HG03442 (cell line): ENCODE measurements around the gene EEFSEC.

ENCODE experiments used
- ATAC-seq: cut with Tn5 transposase; IDR thresholded peaks from one replicate; pipeline ENCODE4 v1.9.1; 2021; ENCODE audit warnings: mild to moderate bottlenecking, moderate library complexity; ENCODE audit not compliant: unreplicated experiment

EEFSEC gene

DNA sequence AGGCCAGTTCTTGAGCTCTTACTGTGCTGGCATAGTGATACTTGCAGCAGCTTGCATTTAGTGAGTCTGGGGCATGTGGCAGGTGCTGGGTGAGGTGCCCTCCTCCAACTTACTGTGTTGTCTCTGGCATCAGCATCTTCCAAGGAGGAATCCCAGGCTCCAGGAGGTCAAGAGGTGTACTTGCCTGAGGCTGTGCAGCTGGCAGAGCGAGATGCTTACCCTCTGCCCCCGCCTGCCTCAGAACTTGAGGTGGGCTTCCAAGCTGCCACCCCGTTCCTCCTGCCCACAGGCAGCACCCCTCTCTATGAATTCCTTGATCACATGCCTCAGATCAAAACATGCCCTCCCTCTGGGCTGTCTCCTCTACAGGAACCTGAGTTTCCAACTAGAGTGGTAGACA, 86.0 kb downstream of the EEFSEC start:
- no peak for ATAC-seq

DNA sequence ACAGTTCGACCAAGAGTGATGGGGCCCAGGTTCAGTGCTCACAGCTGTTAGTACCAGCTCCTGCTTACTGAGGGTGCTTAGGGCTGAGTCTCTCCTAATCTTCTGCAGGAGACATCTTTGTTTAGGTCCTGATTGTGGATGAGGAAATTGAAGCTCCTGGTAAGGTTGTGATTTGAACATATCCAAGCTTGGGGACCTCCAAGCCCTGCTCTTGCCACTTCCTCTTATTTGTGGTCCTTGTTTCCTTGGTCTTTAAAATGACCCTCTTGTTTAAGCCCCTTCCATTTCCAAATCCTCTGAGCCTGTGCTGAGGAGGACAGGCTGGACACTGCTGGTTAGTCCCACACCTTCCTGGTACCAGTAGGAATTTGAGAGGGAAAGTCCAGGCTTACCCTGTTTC, 87.0 kb downstream of the EEFSEC start:
- no peak for ATAC-seq

DNA sequence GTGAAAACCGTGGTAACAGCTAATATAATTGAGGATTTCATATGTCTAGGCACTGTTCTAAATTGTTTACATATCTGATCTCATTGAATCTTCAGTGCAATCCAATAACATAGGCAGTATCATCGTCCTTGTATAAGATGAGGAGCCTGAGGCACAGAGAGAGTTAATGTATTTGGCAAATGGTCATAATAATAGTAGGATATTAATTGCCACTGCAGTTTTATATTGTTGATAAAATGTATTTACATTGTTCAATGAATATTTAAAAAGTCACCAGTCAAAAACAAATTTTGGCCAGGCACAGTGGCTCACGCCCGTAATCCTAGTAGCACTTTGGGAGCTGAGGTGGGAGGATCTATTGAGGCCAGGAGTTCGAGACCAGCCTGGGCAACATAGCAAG, 88.5 kb downstream of the EEFSEC start:
- ATAC-seq: no peak

DNA sequence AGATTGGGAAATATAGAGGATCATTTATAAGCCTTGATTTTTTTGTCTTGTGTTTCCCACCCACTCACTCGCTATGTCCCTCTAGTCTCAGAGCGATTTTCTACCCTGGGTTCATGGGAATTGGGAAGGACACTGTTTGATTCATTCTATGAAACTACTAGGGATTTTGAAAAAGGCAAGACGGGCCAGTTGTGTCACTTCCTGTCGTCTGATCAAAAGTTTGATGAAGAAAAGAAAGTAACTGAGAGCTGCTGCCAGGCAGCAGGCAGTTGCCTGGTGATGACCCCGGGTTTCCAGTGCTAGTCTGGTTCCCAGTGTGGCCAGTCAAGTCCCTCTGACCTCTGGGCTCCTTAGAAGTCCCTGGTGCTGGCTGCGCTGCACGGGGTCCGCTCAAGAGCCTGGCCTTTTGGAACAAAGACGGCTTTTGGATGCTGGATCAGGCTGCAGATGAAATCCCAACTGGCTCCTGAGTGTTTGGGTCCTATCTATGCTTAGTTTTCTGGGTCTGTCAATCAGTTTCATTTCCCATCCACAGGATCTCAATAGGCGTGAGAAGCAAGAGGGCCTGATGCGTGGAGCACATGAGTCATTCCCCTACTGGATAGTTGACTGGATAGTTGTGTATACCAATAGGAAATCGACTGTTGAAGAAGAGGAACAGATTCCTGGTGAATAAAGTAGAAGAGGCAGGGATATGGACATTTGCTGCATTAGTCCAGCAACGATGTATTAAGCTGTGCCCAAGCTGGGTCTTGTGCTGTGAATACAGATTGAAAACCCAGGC, 89.7 kb downstream of the EEFSEC start:
- ATAC-seq: no peak

DNA sequence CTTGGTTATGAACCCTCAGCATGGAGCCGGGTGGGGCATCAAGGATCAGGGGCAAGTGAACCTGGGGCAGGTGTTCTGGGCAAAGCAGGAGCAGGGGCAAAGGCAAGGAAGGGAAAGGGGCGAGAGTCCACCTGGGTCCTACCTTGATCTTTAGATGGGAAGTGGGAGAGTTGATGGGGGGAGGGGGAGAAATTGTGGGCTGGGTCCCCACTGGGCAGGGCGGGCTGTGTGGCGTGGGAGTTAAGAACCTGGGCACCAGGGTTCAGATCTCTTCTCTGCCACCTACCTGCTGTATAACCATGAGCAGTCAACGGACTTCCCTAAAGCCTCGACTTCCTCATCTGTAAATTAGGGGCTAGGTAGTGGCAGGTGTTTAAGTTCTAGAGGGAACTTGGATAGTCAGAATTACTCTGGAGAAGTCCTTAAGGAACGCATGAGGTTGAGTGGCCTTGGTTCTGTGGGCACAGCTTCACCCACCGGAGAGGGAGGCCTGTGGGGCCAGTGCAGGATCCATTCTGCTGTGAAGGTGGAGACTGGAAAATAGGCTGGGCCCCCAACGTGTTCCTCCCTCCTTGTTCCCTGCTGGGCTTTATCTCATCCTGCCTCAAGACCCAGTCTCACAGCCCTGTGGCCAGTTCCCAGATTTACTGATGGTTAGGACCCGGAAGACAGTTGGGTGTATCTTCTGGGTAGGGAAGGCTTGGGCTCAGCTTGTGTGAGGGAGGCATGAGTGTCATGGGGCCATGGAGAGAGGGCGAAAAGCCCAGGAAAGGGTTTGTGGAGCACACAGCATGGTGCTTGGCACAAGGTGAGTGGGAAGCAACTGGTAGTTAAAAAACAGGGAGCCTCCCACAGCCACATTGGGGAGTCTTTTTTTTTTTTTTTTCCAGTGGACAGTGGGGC, 90.6 kb downstream of the EEFSEC start:
- ATAC-seq: no peak

DNA sequence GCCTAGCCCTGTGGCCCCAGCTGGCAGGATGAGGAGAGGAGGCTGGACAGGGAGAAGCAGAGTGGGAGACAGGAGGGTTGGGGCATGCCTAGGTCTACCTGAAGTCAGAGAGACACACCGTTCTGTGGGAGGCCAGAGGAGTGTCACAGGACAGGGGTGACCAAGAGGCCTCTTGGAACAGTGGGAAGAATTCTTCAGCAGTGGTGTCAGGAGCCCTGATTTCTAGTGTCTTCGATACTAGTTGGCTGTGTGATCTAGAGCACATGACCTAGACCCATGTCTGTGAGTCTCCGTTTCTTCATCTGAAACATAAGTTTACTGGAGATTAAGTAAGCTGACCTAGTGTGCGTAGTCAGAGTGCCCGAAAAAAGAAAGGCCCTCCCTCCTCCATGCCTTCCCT, 92.2 kb downstream of the EEFSEC start:
- no peak for ATAC-seq

DNA sequence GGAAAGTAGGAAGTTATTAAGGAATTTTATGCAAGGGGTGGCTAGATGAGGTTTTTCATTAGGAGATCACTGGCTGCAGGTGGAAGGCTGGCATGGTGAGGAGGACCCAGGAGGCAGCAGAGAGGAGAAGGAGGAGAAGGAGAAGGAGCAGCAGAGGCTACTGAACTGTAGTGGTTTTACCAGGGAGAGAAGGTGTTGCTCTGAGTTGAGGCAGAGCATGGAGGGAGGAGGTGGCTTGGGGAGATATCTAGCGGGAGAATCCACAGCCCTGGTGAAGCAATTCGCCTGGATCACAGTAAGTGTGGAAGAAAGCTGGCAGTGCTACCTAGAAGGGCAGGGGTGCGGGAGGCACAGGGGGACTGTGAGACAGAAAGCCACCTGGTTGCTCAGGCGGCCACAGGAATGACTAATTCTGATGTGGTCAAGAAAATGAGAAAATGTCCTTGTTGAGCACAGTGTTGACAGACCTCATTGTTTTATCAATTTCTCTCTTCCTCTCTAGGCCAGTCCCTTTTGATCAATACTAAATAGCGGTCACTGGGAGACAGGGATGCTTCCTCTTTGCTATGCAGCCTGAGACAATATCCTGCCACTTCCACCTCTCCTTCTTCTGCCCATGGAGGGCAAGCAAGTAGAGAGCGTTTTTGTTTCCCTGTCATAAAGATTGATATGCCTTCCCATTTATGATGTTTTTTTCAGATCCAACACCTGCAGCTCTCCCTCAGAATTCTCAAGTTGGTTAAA, 94.6 kb downstream of the EEFSEC start:
- ATAC-seq: no peak

DNA sequence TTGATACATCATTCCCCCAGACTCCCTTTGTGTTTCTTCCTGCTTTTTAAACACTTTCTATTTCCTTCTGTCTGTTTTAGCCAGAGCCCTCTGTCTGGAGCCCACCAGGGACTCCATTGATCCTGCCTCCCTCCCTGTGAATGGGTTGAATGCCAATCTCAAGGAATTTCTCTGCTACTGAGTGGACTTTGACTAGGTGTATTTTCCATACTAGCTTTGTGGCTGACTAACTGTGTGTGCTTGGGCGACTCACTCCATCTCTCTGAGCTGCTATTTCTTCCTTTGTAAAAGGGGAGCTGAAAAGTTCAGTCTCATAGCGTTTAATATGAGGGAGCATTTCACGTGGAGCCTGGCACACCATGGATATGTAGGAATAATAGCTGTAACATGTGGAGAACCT, 98.8 kb downstream of the EEFSEC start:
- ATAC-seq: no peak

DNA sequence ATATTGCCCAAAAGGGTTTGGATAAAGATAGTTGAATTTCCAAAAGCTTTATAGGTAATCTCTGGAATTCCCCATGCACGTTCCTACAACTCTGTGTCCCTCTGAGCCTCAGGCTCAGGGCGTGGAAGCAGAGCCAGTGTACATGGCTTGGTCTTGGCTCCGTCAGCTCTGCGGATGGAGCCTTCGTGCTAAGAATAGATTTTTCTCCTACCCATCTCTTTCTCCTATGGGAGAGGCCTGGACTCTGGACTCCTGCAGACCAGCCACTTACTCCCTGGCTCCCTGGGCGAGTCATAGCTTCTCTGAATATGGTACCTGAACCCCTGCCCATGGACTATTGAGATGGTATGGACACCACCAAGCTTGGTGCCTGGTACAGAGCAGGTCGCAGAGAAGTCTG, 99.9 kb downstream of the EEFSEC start:
- no peak for ATAC-seq

DNA sequence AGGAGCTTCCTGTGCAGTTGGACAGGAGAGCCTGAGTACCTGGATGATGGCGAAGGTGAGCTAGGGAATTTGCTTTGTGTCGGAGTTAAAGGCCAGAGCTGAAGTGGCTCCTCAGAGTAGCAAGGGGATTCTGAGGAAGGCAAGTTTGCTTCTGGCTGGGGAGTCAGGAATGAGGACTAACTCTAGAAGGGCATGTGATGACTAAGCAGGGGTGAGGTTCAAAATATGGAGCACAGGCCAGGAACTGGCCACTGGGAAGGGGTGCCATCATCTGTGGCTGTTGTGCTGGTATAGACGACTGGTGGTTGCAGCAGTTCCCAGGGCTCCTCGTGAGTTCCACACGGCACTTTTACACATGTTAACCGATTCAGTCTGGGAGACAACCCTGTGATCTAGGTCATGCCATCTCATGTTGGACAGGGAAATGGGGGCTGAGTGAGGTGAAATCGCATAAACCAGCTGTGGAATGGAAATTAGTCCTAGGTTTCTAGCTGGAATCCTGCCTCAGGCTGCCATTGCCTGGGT, 100.8 kb downstream of the EEFSEC start:
- ATAC-seq: no peak

DNA sequence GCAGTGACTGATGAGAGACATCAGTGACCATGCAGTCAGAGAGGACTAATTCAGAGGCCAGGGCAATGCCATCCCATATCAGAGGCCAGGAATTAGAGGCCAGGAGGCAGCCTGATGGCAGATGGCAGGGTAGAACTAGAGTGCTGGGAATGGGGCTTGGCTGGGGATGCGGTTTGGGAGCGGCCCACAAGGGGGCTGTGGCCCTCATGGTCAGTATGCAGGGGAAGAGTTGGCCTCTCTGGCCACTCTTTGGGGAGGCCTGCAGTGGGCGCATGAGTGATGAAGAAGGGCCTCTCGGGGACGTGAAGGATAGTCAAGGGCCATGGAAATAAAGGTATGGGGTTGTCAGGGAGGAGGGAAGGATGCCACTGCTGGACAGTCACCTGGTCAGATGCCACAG, 101.7 kb downstream of the EEFSEC start:
- no peak for ATAC-seq

DNA sequence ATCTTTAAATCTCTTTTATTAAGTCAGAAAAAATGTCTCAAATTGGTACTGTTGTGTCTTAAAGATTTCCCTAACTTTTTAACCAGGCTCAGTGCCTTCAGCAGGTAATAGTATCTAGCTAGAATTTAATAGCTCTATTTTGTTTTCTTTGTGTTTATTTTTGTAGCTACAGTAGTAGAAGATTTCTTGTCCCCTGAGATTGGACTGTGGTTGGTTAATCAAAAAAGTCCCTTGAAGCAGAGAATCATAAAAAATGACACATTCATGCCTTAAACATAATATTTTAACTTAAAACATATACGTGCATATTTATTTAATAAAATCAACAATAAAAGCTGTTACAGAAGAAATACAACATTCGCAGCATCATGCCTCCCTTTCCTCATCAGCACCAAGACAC, 102.8 kb downstream of the EEFSEC start:
- ATAC-seq: no peak

DNA sequence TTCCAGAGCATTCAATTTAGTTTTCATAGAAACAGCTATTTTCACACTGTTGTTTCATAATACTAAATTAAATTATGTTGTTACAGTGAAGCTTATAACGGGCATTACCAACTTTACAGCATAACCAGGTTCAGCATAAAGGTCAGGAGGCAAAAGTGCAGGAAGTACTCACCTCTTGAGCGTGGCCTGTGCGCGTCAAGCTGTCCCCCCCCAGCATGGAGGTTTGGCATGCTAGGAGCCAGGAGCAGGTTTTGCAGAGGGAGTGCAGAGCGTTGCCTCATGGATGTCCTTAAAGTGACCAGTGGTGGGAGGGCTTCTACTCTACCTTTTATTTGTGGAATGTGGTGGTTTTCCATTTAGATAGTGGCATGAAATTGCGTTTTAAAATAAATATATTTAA, 104.4 kb downstream of the EEFSEC start:
- ATAC-seq: no peak

DNA sequence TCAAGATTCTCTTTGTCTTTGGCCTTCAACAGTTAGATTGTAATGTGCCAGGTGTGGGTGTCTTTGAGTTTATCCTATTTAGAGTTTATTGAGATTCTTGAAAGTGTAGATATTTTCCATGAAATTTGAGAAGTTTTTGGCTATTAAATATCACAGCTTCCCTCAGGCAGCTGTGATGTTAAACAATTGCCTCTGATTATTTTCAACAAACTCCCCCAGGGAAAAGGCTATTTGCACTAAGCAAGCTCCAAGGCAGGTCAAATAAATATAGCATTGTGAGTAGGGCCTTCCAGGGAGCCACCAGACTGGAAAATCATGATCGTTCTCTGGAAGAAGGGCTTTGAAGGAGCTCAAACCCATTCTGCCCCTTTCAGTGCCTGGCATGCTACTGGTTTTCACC, 107.0 kb downstream of the EEFSEC start:
- ATAC-seq: no peak

DNA sequence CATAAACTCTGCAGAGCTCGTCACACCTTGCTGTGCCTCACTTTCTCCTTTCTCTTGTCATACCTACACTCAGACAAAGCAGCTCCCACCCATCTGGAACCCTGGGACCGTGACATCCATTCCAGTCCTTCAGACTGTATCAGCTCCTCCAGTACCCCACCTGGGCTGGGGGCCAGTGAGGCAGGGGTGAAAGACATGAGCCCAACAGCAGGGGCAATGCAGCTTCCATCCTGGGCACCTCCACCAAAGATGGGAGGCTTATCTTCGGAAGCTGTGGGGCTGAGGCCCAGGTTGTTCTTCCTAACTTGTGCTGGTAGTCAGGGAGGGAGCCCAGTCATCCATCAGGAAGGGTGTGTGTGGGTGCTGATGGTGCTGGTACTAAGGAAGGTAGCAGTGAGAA, 109.2 kb downstream of the EEFSEC start:
- ATAC-seq: no peak

DNA sequence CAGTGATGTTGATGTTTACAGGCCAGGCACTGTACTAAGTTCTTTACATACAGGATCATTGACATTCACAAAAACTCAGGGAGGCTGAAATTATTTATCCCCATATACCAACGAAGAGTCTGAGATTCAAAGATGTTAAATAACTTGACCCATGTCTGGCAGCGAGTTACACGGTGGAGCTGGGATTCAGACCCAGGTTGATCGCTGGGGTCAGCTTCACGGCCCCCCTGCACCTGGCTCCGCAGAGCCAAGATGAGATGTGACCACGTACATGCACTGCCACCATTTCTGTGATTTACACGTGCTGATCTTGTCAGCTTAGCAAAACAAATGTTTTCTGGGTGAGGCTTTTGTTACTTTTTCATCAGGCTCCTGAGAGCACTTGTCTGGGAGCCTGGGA, 109.8 kb downstream of the EEFSEC start:
- no peak for ATAC-seq

DNA sequence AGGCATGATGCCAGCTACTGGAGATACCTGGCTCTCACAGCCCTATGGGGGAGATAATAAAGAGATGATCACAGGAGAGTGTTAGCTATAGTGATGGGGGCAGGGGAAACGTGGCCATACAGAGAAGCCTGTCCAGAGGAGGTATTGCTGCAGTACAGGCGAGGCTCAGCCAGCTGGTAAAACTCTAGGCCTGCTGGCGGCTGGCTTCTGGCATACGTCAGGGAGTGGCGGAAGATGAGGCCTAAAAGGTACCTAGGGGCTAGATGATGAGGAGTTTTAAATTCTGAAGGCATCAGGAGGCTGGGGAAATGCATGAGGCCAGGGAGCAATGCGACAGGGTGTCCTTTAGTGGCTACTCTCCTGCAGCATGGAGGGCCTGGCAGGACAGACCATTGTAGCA, 110.7 kb downstream of the EEFSEC start:
- ATAC-seq: no peak

DNA sequence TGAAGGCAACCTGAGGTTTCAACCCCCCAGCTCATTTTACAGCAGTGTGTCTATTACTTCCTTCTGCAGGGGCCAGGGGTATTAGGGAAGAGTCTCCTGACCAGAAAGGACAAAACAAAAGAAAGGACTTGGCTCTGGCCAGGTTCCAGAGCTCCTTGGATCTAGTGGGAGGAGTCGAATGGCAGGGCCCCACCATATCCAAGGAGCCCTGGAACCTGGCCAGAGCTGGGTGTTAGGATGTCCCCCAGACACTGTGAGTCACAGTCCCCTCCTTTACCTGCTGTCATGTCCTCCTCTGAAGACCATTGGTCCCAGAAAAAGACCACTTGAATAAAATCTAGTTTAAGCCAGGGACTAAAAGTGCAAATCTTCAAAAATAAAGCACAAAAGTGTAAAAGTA, 113.2 kb downstream of the EEFSEC start:
- ATAC-seq: no peak

DNA sequence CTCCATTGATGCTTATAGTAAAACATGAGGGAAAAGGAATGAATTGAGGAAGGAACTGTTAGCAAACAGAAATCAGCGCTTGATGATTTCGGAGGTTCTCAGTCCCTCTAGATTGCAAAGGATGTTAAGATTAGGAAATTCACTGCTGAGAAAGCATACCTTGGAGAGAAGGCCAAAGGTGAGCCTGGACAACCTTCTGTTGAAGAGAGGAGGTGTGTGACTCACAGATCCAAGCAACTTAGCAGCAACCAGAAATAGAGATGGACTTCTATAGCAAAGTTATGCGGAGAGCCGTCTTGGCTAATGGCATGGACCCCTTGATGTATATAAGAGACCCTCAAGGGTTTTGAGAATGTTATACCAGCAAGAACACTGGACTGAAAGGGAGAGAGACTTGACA, 114.3 kb downstream of the EEFSEC start:
- no peak for ATAC-seq

DNA sequence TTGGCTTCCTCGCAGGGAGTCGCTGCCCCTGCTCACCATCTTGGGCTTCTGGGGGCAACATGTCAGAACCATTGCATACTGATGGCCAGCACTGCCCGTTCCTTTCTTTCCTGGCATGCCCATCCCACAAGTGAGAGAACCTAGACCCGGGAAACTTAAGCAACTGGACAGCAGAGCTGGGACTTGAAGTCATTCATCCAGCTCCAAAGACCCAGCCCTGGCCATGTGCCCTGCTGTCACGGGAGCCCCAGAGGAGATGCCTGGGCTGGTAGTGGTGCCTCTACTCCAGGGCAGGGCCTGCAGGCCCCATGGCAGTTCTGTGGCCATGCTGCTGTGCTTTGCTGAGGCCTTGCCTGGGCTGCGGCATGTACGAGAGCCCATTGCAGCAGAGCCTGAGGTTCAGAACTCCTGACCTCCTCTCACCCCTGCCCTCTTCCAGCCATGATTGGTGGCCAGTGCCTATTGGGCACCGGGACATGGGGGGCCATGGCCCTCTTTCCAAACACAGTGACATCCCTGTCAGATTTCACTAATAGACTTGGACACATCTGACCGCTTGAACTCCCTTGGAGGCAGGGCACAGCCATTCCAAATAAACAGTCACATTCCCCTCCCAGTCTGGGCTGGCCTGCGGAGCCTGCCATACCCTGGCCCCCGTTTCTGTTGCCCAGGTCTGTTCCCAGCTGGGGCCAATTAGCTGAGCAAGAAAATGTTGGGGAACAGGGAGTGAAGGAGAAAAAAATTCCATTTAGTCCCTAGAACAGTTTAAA, 115.9 kb downstream of the EEFSEC start:
- ATAC-seq: no peak

DNA sequence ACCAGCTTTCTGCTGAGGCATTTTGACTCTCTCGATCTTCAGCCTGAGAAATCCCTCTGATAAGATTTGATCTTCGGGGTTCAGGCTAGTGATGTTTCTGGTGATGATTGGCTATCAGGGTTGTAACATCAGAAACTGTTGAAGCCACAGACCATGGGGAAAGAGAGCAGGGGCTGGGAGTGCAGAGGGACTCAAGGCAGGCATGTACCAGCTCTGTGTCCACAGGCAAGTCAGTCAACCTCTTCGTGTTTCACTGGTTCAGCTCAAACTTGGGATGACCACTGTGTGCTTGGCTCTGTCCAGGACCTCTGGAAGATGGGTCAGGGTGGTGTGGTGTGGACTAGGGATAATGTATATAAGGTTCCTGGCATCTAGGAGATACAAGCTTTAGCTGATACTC, 116.5 kb downstream of the EEFSEC start:
- ATAC-seq: no peak
